Astrocyte (in vitro differentiated cells and primary cell): ENCODE measurements around the gene LRRC36. TPM values are rescaled to one million over a fixed set of nuclear protein-coding genes. Genes with fewer than 3 reads are reported as not detected.
A peak's percentile ranks its signal among the peaks of the same experiment; 100 is the strongest.

Experiments
- DNase-seq: peaks from one replicate; pipeline ENCODE4 v3.0.0-alpha.2; 2010; ENCODE audit warnings: low read depth
- FAIRE-seq: peaks from 2 replicates; lab custom pipeline; 2011; peaks lifted over from hg19 to GRCh38; lab: Jason Lieb, UNC
- H2AFZ ChIP-seq: 2 replicates; pipeline ENCODE4 v1.6.0; 2012; ENCODE audit warnings: low read depth, low read length, inconsistent platforms
- H3K27ac ChIP-seq: 2 replicates; pipeline ENCODE4 v1.5.1; 2011; ENCODE audit warnings: low read depth, low read length, inconsistent platforms
- H3K27me3 ChIP-seq: 2 replicates; pipeline ENCODE4 v1.6.0; 2011; ENCODE audit warnings: low read length, inconsistent platforms; ENCODE audit not compliant: insufficient read depth
- H3K36me3 ChIP-seq: 2 replicates; pipeline ENCODE4 v1.5.1; 2011; ENCODE audit warnings: low read length, inconsistent platforms; ENCODE audit not compliant: insufficient read depth
- H3K4me1 ChIP-seq: 2 replicates; pipeline ENCODE4 v1.5.1; 2011; ENCODE audit warnings: low read length, inconsistent platforms; ENCODE audit not compliant: insufficient read depth
- H3K4me2 ChIP-seq: 2 replicates; pipeline ENCODE4 v1.6.0; 2012; ENCODE audit warnings: low read length, inconsistent platforms
- H3K4me3 ChIP-seq: 2 replicates; pipeline ENCODE4 v1.5.1; 2011; ENCODE audit warnings: low read depth, mild to moderate bottlenecking, low read length, inconsistent platforms; ENCODE audit not compliant: insufficient read depth
- H3K79me2 ChIP-seq: 2 replicates; pipeline ENCODE4 v1.6.0; 2012; ENCODE audit warnings: mild to moderate bottlenecking, low read length, inconsistent platforms; ENCODE audit not compliant: insufficient read depth
- H3K9ac ChIP-seq: 2 replicates; pipeline ENCODE4 v1.6.0; 2012; ENCODE audit warnings: mild to moderate bottlenecking, low read length, inconsistent platforms
- H3K9me3 ChIP-seq: 2 replicates; pipeline ENCODE4 v1.5.1; 2012; ENCODE audit warnings: low read depth, mild to moderate bottlenecking, low read length, inconsistent platforms; ENCODE audit not compliant: insufficient read depth
- H4K20me1 ChIP-seq: 2 replicates; pipeline ENCODE4 v1.6.0; 2012; ENCODE audit warnings: low read length, inconsistent platforms; ENCODE audit not compliant: insufficient read depth
- H3K27ac Mint-ChIP-seq: one replicate; pipeline ENCODE4 v1.8.0; 2021; ENCODE audit warnings: mild to moderate bottlenecking, mixed read lengths; ENCODE audit not compliant: unreplicated experiment
- H3K27me3 Mint-ChIP-seq: one replicate; pipeline ENCODE4 v1.8.0; 2021; ENCODE audit warnings: low read depth, mixed read lengths; ENCODE audit not compliant: unreplicated experiment
- H3K36me3 Mint-ChIP-seq: one replicate; pipeline ENCODE4 v1.8.0; 2021; ENCODE audit warnings: low read depth, mixed read lengths; ENCODE audit not compliant: unreplicated experiment
- H3K4me1 Mint-ChIP-seq: one replicate; pipeline ENCODE4 v1.8.0; 2021; ENCODE audit warnings: low read depth, mixed read lengths; ENCODE audit not compliant: unreplicated experiment
- H3K4me3 Mint-ChIP-seq: one replicate; pipeline ENCODE4 v1.8.0; 2021; ENCODE audit warnings: mild to moderate bottlenecking, moderate library complexity, mixed read lengths; ENCODE audit not compliant: unreplicated experiment
- H3K9me3 Mint-ChIP-seq: one replicate; pipeline ENCODE4 v1.8.0; 2021; ENCODE audit warnings: mild to moderate bottlenecking, mixed read lengths; ENCODE audit not compliant: unreplicated experiment
- EZH2 ChIP-seq: IDR thresholded peaks from 2 replicates; pipeline ENCODE4 v1.6.1; 2012; ENCODE audit warnings: mild to moderate bottlenecking, low read length, inconsistent platforms; ENCODE audit not compliant: insufficient read depth
- total RNA-seq: library from RNA; stranded (reverse); gene quantifications from 2 replicates; pipeline ENCODE4 v1.2.1, GENCODE V29; 2021
- TF ChIP-seq, protein P1 (sequence below): IDR thresholded peaks from 2 replicates; pipeline ENCODE4 v1.5.1; 2011; ENCODE audit warnings: low read depth, mild to moderate bottlenecking, inconsistent platforms, low read length, moderate library complexity; ENCODE audit not compliant: insufficient read depth

LRRC36 gene
- total RNA-seq, 1 donor from 2014 or later: not detected

DNA sequence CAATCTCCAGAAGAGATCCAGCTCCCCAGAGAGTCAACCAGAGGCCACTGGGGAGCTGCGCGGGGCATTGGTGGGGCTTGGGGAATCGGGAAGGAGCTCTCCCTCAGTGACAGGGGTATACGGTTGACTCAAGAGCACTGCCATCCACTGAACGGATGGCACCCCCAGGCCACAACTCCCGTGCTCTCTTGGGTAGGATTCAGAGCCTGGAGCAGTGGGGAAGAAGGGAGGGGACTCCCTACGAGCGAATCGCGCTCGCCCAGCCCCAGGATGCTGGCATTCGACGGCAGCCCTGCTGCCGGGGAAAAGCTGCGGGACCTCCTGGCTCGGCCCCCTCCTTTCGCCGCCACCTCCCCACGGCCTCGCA, 67.2 kb downstream of the LRRC36 start:
- Histone ChIP-seq H3K4me1 (peaks cover 23% of the 10 kb centered on the region), H3K79me2 (no peaks in the 10 kb centered on the region), H4K20me1 (no peaks in the 10 kb centered on the region), H3K4me3 (peak overlapping the region; percentile 41), H3K4me2 (peak overlapping the region; percentile 82), H2AFZ (peak overlapping the region; percentile 42), H3K27me3 (peaks cover 3% of the 10 kb centered on the region), H3K9ac (peak overlapping the region; percentile 75), H3K36me3 (no peaks in the 10 kb centered on the region), H3K27ac (no peak overlapping the region), H3K9me3 (no peaks in the 10 kb centered on the region)
- Mint-ChIP-seq H3K36me3 (peaks cover 2% of the 10 kb centered on the region), H3K9me3 (peaks cover 2% of the 10 kb centered on the region), H3K4me3 (no peak overlapping the region), H3K27me3 (peaks cover 48% of the 10 kb centered on the region), H3K4me1 (no peaks in the 10 kb centered on the region), H3K27ac (no peak overlapping the region)
- TF ChIP-seq, protein P1, sequence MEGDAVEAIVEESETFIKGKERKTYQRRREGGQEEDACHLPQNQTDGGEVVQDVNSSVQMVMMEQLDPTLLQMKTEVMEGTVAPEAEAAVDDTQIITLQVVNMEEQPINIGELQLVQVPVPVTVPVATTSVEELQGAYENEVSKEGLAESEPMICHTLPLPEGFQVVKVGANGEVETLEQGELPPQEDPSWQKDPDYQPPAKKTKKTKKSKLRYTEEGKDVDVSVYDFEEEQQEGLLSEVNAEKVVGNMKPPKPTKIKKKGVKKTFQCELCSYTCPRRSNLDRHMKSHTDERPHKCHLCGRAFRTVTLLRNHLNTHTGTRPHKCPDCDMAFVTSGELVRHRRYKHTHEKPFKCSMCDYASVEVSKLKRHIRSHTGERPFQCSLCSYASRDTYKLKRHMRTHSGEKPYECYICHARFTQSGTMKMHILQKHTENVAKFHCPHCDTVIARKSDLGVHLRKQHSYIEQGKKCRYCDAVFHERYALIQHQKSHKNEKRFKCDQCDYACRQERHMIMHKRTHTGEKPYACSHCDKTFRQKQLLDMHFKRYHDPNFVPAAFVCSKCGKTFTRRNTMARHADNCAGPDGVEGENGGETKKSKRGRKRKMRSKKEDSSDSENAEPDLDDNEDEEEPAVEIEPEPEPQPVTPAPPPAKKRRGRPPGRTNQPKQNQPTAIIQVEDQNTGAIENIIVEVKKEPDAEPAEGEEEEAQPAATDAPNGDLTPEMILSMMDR: no peak
- no peak for TF ChIP-seq EZH2
- FAIRE-seq (no peak), DNase-seq (no peak)

DNA sequence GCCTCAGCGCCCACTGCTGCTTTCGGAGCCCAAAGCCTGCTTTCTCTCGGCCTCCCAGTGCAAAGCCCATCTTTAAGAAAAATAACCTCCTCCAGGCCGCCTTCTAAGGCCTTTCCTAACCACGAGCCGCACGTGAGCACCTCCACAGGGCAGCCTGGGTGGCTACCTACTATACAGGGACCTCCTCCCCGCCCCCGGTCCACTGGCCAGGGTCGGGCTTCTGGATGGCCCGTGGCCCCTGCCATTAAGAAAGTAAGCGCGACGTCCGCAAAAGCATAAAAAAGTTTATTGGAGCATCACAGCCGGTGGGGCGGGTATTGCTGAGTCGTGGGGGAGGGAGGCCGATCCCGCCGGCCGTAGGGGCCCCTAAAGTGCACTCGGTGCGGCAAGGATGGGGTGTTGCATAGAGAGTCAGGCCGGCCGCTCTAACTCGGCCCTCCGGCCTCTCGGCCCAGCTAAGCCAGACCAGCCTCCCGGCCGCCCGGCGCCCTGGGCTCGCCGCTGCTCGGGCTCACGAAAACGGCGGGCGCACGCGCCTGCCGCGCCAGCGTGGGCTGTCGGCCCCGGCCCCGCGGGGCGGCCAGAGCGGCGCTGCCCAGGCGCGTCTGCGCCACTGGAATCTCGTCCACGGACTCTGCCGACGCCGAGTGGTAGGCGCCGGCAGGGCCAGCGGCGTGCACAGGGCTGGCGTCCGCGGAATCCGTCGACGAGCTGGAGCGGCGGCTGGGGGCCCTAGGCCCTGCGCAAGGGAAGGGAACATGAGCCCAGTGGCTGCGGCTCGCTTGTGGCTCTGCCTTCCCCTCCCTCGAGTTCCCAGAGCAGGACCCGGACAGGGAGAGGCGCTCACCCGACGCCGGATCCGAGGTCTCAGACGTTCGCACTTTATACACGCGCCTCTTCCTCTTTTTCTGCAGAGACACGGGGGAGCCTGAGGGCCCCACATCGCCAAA, 67.8 kb downstream of the LRRC36 start:
- Histone ChIP-seq H3K79me2 (no peaks in the 10 kb centered on the region), H2AFZ (peak overlapping the region; percentile 42), H4K20me1 (no peaks in the 10 kb centered on the region), H3K27ac (no peak overlapping the region), H3K36me3 (no peaks in the 10 kb centered on the region), H3K4me1 (peaks cover 23% of the 10 kb centered on the region), H3K4me2 (peak overlapping the region; percentile 82), H3K9ac (peak overlapping the region; percentile 75), H3K4me3 (no peak overlapping the region), H3K9me3 (no peaks in the 10 kb centered on the region), H3K27me3 (peaks cover 3% of the 10 kb centered on the region)
- TF ChIP-seq EZH2: peak; percentile 76
- TF ChIP-seq, protein P1: no peak
- Mint-ChIP-seq H3K4me3 (no peak overlapping the region), H3K27me3 (peaks cover 46% of the 10 kb centered on the region), H3K27ac (no peak overlapping the region), H3K36me3 (peaks cover 2% of the 10 kb centered on the region), H3K4me1 (no peaks in the 10 kb centered on the region), H3K9me3 (peaks cover 2% of the 10 kb centered on the region)
- FAIRE-seq: no peak
- DNase-seq: no peak

DNA sequence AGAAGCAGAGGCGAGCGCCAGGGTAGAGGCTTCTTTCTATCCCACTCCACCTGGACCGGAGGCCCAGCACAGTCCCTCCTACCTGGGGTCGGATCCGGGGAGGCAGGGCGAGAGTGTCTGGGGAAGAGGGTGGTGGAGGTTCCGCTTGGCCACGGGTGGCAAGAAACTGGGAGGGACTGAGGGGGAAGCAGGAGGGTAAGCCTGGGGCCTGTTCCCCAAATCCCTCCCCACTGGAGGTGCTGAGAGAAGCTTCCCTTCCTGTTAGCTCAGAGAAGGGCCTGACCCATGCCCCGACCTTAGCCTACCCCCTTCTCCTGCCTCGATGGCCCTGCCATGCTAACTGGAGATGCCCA, 68.5 kb downstream of the LRRC36 start:
- Mint-ChIP-seq H3K27ac (no peak overlapping the region), H3K4me3 (no peak overlapping the region), H3K36me3 (peaks cover 2% of the 10 kb centered on the region), H3K4me1 (no peaks in the 10 kb centered on the region), H3K9me3 (peaks cover 2% of the 10 kb centered on the region), H3K27me3 (peaks cover 42% of the 10 kb centered on the region)
- no peaks in the 10 kb centered on the region for H3K36me3 ChIP-seq
- DNase-seq (no peak), FAIRE-seq (no peak)
- peaks cover 3% of the 10 kb centered on the region for H3K27me3 ChIP-seq
- H3K4me3 ChIP-seq: no peak overlapping the region
- no peak overlapping the region for H3K4me2 ChIP-seq
- no peaks in the 10 kb centered on the region for H3K9me3 ChIP-seq
- H3K79me2 ChIP-seq: no peaks in the 10 kb centered on the region
- H3K9ac ChIP-seq: no peak overlapping the region
- TF ChIP-seq EZH2: no peak
- TF ChIP-seq, protein P1: no peak
- no peak overlapping the region for H2AFZ ChIP-seq
- peaks cover 4% of the 10 kb centered on the region for H4K20me1 ChIP-seq
- peaks cover 25% of the 10 kb centered on the region for H3K4me1 ChIP-seq
- H3K27ac ChIP-seq: no peak overlapping the region
